ENCODE measurements around the gene PLXDC2. TPM values are rescaled to one million over a fixed set of nuclear protein-coding genes. Genes with fewer than 3 reads are reported as not detected.

Gene PLXDC2
- total RNA-seq, 2 donors from 2014 or later = 19.5 to 26.4 TPM

- Mint-ChIP-seq H3K36me3 (ENCODE audit: low read depth) (no peaks in the 10 kb centered on the region), H3K4me1 (no peaks in the 10 kb centered on the region), H3K27me3 (ENCODE audit: insufficient read depth) (no peaks in the 10 kb centered on the region), H3K9me3 (no peaks in the 10 kb centered on the region), H3K4me3 (no peak overlapping the region), H3K27ac (no peak overlapping the region)
- no peak for DNase-seq
- H3K27me3 ChIP-seq (ENCODE audit: control insufficient read depth, insufficient read depth, low read length, poor library complexity, severe bottlenecking) = no peaks in the 10 kb centered on the region
- no peak overlapping the region for H3K4me3 ChIP-seq (ENCODE audit: low read length)
- WGBS, 2 experiments (ENCODE audit: insufficient coverage in 1 of 2, insufficient read length in 1 of 2) = 86 to 92% methylated on average over 1 to 3 of the region's 3 CpGs
- no peak overlapping the region for H3K9ac ChIP-seq (ENCODE audit: extremely low read depth, low read length, poor library complexity, severe bottlenecking)
- H3K4me1 ChIP-seq (ENCODE audit: control insufficient read depth, insufficient read depth, low read length) = no peaks in the 10 kb centered on the region
- TF ChIP-seq, protein P1, sequence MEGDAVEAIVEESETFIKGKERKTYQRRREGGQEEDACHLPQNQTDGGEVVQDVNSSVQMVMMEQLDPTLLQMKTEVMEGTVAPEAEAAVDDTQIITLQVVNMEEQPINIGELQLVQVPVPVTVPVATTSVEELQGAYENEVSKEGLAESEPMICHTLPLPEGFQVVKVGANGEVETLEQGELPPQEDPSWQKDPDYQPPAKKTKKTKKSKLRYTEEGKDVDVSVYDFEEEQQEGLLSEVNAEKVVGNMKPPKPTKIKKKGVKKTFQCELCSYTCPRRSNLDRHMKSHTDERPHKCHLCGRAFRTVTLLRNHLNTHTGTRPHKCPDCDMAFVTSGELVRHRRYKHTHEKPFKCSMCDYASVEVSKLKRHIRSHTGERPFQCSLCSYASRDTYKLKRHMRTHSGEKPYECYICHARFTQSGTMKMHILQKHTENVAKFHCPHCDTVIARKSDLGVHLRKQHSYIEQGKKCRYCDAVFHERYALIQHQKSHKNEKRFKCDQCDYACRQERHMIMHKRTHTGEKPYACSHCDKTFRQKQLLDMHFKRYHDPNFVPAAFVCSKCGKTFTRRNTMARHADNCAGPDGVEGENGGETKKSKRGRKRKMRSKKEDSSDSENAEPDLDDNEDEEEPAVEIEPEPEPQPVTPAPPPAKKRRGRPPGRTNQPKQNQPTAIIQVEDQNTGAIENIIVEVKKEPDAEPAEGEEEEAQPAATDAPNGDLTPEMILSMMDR (conservative IDR thresholded peaks at IDR 0.05) = no peak
- H3K27ac ChIP-seq (ENCODE audit: low read depth, low read length) = no peak overlapping the region
- no peaks in the 10 kb centered on the region for H3K36me3 ChIP-seq (ENCODE audit: control insufficient read depth, insufficient read depth, low read length)
- no peaks in the 10 kb centered on the region for H3K9me3 ChIP-seq (ENCODE audit: control insufficient read depth, low read length)
Observed at GRCh38 chr10:19785366-19785765, 30.9 kb upstream of the PLXDC2 start.

DNA sequence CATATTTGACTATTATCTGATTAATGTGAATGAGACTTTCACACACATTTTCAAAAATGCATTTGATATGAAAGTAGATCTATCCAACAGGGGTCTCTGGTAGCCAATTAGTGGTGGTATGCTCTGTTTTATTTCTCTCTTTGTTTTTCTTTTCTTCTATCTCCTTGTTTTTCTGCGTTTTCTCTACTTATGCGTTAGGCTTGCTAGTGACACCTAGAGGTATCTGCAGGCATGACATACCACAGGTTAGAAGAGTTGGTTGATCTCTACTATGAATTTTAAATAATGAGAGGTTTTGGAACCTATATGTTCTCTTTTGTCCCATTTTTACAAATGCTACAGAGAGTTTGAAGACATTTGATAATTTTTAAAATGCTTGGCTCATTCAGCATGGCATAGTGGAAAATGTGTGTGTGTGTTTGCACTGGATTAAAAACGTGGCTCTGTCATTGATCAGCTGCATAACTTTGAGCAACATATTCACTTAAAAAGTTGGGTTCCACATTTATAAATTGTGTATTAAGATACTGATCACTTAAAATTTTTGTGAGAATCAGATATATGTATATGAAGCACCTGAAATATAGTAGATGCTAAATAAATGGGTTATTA is 28.1 kb upstream of the PLXDC2 start:
- H3K4me1 ChIP-seq (ENCODE audit: control insufficient read depth, insufficient read depth, low read length) = no peaks in the 10 kb centered on the region
- H3K27ac Mint-ChIP-seq = no peak overlapping the region
- H3K4me3 ChIP-seq (ENCODE audit: low read length) = no peak overlapping the region
- 19% methylated on average over 3 of the region's 3 CpGs; no CpG with 5 or more reads in 1 of the 2 experiments for WGBS, 2 experiments (ENCODE audit: insufficient coverage in 1 of 2, insufficient read length in 1 of 2)
- H3K9me3 ChIP-seq (ENCODE audit: control insufficient read depth, low read length) = no peaks in the 10 kb centered on the region
- H3K4me3 Mint-ChIP-seq = no peak overlapping the region
- no peaks in the 10 kb centered on the region for H3K27me3 ChIP-seq (ENCODE audit: control insufficient read depth, insufficient read depth, low read length, poor library complexity, severe bottlenecking)
- TF ChIP-seq, protein P1 (conservative IDR thresholded peaks at IDR 0.05) = peak; percentile 95
- H3K27ac ChIP-seq (ENCODE audit: low read depth, low read length) = no peak overlapping the region
- peak; percentile 75 for DNase-seq
- no peaks in the 10 kb centered on the region for H3K27me3 Mint-ChIP-seq (ENCODE audit: insufficient read depth)
- no peaks in the 10 kb centered on the region for H3K4me1 Mint-ChIP-seq
- H3K9me3 Mint-ChIP-seq = no peaks in the 10 kb centered on the region
- no peak overlapping the region for H3K9ac ChIP-seq (ENCODE audit: extremely low read depth, low read length, poor library complexity, severe bottlenecking)
- no peaks in the 10 kb centered on the region for H3K36me3 Mint-ChIP-seq (ENCODE audit: low read depth)
- no peaks in the 10 kb centered on the region for H3K36me3 ChIP-seq (ENCODE audit: control insufficient read depth, insufficient read depth, low read length)

- TF ChIP-seq, protein P1 (conservative IDR thresholded peaks at IDR 0.05) = no peak
- 75% methylated on average over 1 of the region's 2 CpGs; no CpG with 5 or more reads in 1 of the 2 experiments for WGBS, 2 experiments (ENCODE audit: insufficient coverage in 1 of 2, insufficient read length in 1 of 2)
- Histone ChIP-seq H3K9ac (ENCODE audit: extremely low read depth, low read length, poor library complexity, severe bottlenecking) (no peak overlapping the region), H3K9me3 (ENCODE audit: control insufficient read depth, low read length) (no peaks in the 10 kb centered on the region), H3K27ac (ENCODE audit: low read depth, low read length) (no peak overlapping the region), H3K27me3 (ENCODE audit: control insufficient read depth, insufficient read depth, low read length, poor library complexity, severe bottlenecking) (no peaks in the 10 kb centered on the region), H3K4me3 (ENCODE audit: low read length) (no peak overlapping the region), H3K4me1 (ENCODE audit: control insufficient read depth, insufficient read depth, low read length) (no peaks in the 10 kb centered on the region), H3K36me3 (ENCODE audit: control insufficient read depth, insufficient read depth, low read length) (no peaks in the 10 kb centered on the region)
- no peak overlapping the region for H3K4me3 Mint-ChIP-seq
- no peak overlapping the region for H3K27ac Mint-ChIP-seq
- H3K36me3 Mint-ChIP-seq (ENCODE audit: low read depth) = no peaks in the 10 kb centered on the region
- H3K27me3 Mint-ChIP-seq (ENCODE audit: insufficient read depth) = no peaks in the 10 kb centered on the region
- no peaks in the 10 kb centered on the region for H3K9me3 Mint-ChIP-seq
- no peaks in the 10 kb centered on the region for H3K4me1 Mint-ChIP-seq
- no peak for DNase-seq
Observed at GRCh38 chr10:19788902-19789301, 27.3 kb upstream of the PLXDC2 start.
